OCI-M2 (cell line): ENCODE results near the gene ENOSF1.
"Not testable (repeated sequence)": the region's sequence is repeated elsewhere in the genome, so short reads cannot be mapped to it uniquely, and the experiment has no call there.

ENCODE experiments used
- DNase-seq: peaks from one replicate; lab custom pipeline; 2025; ENCODE audit not compliant: unreplicated experiment; lab: John Stamatoyannopoulos, UW

ENOSF1 gene

DNA sequence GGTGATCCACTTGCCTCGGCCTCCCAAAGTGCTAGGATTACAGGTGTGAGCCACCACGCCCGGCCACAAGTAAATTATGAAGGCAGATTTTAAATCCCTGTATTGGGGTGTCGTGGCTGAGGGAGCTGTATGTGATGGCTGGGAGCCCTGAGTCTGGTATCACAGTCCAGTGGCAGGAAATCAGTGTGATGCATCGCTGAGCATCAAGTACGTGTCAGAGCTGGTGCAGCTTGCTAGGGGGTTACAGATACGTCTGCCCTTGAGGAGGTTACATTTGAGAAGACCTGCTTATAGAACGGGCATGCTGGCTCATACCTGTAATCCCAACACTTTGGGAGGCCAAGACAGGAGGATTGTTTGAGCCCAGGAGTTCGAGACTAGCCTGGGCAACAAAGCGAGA is 4.3 kb downstream of the ENOSF1 start:
- no peak for DNase-seq

- no peak for DNase-seq
These were observed 6.0 kb downstream of the ENOSF1 start for GRCh38 chr18:706405-706804.

DNA sequence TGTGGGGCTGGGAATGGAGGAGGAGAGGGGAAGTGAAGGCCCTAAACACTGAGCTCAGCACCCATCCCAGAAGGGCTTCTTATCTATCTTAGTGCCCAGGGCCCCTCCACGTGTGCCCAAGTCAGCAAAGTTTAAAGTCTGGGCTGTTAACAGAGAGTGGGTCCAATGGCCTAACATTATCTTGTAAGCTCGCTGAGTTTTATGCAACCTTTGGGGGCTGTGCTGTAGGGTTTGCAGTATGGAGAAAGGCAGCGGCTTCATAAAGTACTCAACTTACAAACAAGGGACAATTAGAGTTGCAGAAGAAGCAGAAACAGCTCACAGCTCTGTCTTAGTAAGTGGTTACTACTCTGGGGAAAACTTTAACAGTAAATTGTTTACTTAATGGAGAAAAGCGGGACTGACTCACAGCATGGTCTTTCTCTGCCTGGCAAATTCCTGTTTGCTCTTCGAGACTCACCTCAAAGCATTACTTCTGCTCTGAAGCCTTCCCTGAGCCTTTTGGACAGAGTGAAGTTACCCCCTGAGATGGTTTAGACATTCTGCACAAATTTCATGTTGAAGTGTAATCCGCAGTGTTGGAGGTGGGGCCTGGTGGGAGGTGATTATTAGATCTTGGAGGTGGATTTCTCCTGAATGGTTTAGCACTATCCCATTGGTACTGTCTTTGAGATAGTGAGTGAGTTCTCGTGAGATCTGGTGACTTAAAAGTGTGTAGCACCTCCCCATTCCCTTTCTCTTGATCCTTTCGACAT is 9.0 kb downstream of the ENOSF1 start:
- DNase-seq: no peak

DNA sequence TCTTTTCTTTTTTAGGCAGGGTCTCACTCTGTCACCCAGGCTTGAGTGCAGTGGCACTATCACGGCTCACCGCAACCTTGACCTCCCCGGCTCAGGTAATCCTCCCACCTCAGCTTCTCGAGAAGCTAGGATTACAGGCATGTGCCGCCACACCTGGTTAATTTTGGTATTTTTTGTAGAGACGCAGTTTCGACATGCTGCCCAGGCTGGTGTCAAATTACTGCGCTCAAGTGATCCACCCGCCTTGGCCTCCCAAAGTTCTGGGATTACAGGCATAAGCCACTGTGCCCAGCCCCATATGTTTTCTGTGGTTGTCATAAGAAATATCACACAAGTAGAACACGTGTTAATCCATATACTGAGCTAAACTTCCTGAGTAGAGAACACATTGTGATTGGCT is 14.6 kb downstream of the ENOSF1 start:
- DNase-seq: no peak

DNA sequence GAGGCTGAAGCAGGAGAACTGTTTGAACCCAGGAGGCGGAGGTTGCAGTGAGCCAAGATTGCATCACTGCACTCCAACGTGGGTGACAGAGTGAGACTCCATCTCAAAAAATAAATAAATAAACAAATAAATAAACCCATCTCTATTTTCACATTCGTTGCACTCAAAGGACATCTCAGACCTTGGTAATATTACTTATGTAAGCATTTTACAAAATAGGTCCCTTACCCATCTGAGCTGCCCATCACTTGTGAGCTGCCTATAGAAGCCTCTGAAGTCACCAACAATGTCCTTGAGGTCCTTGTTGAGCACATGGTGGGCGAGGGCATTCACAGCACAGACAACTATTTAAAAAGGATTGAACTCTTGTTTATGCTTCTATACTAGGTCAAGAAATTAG is 15.4 kb downstream of the ENOSF1 start:
- no peak for DNase-seq

DNA sequence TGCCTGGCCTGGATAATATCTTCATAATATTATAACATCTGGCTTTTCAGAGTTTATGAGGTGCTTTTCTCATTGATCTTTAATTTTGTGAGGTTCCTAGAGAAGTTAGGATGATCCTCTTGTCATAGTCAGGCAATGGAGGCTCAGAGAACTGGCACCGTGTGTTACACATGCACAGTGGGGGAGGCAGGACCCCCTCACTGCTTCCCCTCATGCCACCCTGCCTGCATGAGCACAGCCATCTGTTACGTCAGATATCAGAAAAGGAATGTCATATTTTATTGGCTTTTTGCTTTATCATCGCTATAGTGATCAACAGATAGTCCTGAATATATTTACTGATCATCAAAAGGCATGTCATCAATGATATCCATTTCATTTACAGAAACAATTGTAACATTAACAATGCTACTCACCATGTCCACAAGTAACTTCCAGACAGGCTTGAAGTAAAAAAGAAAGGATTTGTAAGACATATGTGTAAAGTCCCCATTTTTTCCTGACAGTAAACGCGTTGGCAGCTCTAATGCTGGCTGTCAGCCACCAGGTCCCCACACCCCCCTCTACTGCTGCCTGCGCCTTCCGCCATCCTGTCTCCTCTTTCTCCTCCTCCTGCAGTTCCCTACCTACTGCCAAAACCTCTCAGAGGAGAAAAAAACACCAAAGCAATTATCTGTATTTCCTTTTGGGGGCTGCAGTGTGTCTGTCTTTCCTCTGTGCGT is 18.8 kb downstream of the ENOSF1 start:
- DNase-seq: no peak

DNA sequence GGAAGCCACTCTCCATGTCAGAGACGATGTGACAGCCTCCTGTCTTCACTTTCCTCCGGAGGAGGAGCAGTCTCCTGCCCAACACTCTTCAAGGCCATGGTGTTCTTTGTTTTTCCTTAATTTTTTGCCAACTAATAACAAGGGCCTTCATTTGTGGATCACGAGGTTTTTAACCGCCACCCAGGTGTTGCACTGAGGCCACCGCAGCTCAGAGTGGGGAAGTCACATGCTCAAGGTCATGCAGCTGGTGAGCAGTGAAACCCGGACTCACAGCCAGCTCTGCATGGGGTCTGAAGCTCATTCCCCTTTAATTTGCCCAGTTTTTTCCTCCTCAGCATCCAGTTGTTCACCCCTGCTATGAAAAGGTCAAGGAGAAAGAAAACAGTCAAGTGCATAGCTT is 19.6 kb downstream of the ENOSF1 start:
- DNase-seq: no peak

DNA sequence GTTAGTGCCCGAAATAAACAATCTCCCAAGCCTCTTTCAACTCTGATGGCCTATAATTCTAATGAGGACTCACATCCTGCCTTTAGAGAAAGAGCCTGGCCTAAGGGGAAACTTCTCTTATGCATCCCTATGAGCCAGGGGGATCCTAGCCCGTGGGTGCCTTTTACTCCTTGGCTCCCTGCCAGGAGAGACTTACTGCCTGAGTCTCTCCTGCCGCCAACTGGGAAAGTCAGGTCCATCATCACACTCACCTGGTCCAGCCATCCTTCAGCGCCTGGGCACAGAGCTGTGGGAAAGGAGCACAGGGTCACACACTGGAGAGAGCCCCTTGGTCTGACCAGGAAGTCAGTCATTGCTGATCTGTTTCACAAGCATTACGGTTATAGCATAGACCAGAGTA is 24.1 kb downstream of the ENOSF1 start:
- DNase-seq: no peak

GRCh38 chr18:686339-687111 is 25.9 kb downstream of the ENOSF1 start:
- no peak for DNase-seq

DNA sequence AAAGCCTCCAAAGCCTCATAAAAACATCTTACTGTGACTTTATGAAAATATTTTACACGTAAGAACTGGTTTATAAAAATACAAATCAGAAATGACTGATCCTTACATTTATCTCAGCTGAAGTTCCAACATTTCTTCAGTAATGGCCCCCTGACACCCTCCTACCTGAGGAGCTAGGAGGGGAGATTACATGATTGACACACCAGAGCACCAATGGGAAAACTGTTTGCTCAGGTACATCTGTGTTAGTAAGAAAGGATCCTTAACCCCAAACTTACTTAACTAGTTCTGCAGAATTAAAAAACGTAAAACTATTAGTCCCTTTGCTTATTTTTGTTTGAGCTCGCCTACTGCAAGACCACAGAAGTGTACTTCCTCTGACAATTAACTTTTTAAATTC is 27.0 kb downstream of the ENOSF1 start:
- no peak for DNase-seq

DNA sequence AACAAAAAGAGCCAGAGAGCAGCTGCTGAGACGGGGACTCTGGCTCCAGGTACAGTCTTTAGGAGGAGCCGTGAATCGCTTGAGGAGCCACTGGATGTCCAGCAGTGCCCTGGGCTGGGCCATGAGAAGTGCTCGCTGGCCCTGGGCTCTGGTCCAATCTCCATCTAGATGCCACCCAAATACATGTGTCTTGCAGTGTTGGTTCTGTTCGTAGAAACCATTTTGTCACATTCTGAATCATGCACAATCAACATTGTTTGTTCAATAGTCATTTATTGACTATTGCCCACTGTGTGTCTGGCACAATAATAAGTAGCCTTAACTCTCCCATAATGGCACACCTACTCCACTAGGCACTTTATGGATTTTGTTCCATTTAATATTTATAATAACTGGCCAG is 28.9 kb downstream of the ENOSF1 start:
- no peak for DNase-seq

- no peak for DNase-seq
These were observed 29.6 kb downstream of the ENOSF1 start for GRCh38 chr18:682833-683232.

DNA sequence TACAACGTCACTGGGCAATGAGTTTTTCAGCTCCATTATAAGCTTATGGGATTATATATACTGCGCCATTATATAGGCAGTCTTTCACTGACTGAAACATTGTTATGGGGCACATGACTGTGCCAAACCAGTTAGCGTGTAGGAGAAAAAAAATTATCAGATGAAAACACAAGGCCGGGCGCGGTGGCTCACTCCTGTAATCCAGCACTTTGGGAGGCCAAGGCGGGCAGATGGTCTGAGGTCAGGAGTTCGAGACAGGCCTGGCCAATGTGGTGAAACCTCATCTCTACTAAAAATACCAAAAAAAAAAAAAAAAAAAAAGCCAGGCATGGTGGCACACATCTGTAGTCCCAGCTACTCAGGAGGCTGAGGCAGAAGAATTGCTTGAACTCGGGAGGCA is 30.0 kb downstream of the ENOSF1 start:
- not testable (repeated sequence) for DNase-seq

DNA sequence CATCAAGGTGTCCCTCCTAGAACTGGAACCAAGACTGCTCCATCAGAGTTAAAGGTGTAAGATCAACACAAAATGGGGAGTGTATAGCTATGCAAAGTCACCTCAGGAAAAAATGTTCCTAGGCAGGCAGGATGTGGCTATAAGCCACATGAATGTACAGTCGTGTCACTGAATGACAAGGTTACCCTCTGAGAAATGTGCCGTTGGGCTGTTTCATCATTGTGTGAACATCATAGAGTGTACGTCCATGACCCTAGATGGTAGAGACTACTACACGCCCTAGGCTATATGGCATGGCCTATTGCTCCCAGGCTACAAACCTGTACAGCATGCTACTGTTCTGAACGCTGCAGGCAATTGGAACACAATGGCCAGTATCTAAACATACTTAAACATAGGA is 30.4 kb downstream of the ENOSF1 start:
- no peak for DNase-seq

DNA sequence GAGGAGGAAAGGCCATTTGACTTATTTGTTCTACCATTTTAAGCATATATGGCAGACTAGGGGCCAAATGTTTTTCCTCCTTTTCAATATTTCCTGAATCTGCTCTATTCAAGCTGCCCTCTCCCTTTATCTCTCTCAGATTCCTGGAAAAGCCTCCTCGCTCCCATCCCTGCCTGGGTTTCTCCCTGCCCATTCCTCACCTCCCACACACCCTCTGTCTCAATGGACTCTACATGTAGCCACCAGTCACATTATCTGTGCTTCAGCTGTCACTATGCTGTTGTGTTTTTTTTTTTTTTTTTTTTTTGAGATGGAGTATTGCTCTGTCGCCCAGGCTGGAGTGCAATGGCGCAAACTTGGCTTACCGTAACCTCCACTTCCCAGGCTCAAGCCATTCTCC is 32.0 kb downstream of the ENOSF1 start:
- no peak for DNase-seq

GRCh38 chr18:679516-679915 is 32.9 kb downstream of the ENOSF1 start:
- no peak for DNase-seq

DNA sequence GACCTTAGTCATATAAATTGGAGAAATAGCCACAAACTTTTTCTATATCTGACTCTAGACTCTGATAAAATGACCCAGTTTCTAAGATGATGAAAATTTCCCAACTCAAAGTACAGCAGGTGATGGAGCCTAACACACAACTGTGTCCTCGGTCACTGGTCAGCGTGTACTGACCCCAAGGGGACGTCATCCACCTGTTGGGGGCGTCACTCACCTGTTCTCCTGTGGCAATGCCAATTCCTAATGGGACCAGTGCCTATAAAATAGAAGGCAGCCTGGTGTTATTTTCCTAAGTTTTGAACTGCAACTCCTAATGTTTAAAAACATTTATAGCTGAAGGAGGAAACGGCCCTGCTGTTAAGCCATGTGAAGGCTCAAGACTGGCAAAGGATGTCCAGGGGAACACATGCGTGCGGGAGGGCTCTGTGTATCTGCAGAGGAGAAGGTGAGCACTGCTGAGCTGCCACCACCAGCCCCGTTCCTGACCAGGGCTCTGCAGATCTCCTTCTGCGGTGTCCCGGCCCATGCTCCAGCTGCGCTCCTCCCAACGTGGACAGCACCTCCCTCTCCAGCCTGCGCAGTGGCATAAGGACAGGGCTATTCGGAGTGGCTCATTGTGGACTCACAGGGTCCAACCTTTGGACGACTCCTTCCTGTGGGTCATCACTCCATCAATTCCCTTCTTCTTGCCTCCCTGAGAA is 33.8 kb downstream of the ENOSF1 start:
- DNase-seq: no peak

- DNase-seq: no peak
These were observed 34.5 kb downstream of the ENOSF1 start for GRCh38 chr18:677951-678381.

DNA sequence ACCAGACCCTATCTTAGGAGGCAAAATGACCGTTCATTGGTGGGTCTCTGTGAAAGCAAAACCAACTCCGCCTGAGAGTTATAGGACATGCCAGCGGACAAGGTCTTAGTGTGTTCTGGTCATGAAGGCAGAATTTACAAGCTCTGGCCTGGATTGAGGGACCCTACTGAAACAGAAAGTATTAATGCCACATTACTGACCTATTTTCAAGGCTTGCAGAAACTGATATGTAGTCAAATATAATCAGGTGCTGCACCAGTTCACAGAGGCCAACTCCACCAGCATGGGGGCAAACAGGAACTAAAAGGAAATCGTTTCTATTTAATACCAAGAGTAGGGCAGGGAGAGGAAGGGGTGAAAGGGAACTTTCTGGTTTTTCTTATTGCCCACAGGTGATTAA is 35.3 kb downstream of the ENOSF1 start:
- DNase-seq: no peak

DNA sequence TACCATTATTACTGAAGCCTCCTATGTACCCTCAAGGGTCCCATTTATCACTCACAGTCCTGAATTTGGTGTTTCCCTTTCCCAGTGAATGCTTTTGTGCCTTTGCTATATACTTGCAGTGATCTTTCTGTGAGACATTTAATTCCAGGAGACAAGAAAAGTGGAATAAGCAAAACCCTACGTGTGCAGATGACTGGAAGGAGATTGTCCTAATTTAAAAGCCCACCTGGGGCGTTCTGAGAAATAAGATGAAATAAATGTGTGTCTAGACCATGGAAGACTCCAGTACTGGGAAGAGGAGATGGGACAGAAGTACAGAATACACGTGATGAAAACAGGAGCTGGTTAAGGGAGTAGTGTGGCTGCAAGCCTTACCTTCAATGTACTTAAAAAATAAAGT is 35.7 kb downstream of the ENOSF1 start:
- no peak for DNase-seq

DNA sequence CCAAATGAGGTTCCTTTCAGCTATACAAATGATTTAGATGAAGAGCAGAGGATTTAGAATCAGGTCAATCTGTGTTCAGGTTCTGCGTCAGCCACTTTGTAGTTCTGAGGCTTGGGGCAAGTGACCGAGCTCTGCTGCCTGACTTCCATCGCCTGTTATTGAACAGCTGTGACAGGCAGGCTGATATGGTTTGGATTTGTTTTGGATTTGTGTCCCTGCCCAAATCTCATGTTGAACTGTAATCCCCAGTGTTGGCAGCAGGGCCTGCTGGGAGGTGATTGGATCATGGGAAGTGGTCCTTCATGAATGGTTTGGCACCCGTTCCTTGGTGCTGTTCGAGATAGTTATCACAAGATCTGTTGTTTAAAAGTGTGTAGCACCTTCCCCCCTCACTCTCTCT is 36.4 kb downstream of the ENOSF1 start:
- no peak for DNase-seq
